NCI-H1417 treated with DMSO at 0.1 percent for 48 hours (cell line): Measurements from ENCODE around the gene BACE2.
"Not testable (repeated sequence)": the region's sequence is repeated elsewhere in the genome, so short reads cannot be mapped to it uniquely, and the experiment has no call there.

Experiments used
- DNase-seq: peaks from one replicate; lab custom pipeline; 2025; lab: John Stamatoyannopoulos, UW

Gene BACE2

DNA sequence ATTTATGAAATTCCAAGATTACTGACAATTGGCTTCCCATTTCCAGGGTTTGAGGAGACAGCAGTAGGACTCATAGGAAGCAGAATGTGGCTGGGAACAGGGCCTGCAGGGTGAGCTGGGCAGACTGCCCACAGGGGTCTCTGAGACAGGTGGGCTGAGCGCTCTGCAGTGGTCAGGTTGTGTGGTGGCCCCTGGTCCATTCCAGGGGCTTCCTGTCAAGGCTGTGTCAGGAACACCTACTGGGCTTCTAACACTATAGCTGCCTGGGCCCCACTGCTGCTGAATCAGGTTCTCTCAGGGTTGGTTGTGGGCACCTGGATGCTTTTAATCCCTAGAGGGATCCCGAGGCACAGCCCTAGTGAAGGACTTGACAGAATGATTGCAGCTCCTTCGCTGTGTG is 72.1 kb downstream of the BACE2 start:
- DNase-seq: no peak

- DNase-seq: no peak
These were observed 73.4 kb downstream of the BACE2 start for GRCh38 chr21:41241341-41241740.

DNA sequence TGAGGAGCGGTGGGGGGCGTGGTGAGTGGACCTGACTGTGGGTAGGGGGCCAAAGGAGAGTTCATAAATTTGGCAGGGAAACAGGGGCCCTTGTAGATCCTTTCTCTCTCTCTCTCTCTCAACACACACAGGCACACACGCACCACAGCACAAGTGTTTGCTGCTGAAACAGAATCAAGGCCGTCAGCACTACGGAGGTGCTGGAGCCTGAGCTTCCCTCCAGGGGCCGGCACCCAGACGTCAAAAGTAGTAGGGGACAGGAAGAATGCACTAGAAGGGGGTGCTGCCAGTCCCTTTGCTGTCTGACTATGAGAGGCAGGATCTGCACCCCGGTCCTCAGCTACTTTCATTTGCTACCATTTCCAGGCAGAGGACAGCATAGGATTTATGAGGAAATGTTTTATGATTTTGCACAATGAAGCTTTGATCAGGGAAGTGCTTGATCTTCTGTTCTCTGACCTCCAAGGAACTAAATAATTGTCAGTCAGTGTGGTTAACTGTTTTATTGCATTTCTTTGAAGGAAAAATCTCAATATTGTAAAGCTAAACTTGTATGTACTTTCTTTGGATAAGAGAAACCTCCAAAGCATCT is 74.4 kb downstream of the BACE2 start:
- no peak for DNase-seq

GRCh38 chr21:41243107-41243506 is 75.1 kb downstream of the BACE2 start:
- DNase-seq: no peak

- not testable (repeated sequence) for DNase-seq
These were observed 76.4 kb downstream of the BACE2 start for GRCh38 chr21:41244266-41244880.

GRCh38 chr21:41245509-41246135 is 77.7 kb downstream of the BACE2 start:
- DNase-seq: no peak

DNA sequence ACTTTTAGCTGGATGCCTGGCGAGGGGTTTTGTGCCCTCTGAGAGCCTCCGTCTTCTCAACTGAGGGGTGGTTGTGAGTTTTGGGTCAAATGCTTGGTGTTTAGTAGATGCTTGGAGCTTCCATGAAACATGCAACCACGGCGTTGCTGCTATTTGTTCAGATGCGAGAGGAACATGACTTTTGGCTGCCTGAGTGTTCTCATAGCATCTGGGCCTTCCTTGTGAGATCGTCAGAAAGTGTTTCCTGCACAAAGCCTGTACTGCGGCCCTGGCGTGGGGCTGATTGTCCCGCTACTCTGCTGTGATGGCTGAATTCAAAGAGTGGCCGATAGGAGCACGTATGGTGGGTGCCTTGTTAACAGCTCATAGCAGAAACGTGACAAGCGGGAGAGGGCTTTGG is 78.8 kb downstream of the BACE2 start:
- no peak for DNase-seq

- DNase-seq: no peak
These were observed 79.9 kb downstream of the BACE2 start for GRCh38 chr21:41247561-41248545.

GRCh38 chr21:41249476-41249875 is 81.5 kb downstream of the BACE2 start:
- DNase-seq: no peak

GRCh38 chr21:41250519-41250918 is 82.6 kb downstream of the BACE2 start:
- no peak for DNase-seq

GRCh38 chr21:41251961-41252642 is 84.1 kb downstream of the BACE2 start:
- DNase-seq: no peak

- DNase-seq: no peak
These were observed 86.2 kb downstream of the BACE2 start for GRCh38 chr21:41254090-41254700.

DNA sequence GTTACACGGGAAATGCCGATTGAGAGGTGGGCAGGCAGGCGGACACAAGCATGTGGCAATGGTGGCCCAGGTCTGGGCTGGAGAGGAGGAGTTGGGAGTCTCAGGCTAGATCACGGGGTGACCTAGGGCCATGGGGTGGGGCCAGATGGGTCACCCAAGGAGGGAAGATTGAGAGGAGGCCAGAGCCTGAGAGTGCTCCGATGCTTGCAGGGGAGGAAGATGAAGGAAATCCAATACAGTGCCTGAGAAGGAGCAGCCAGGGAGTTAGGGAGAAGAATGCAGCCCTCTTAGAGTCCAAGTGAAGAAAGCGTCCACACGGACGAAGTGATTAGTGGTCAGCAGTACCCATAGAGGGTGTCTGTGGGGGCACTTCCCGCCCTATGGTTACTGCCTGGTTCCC is 87.2 kb downstream of the BACE2 start:
- DNase-seq: no peak

DNA sequence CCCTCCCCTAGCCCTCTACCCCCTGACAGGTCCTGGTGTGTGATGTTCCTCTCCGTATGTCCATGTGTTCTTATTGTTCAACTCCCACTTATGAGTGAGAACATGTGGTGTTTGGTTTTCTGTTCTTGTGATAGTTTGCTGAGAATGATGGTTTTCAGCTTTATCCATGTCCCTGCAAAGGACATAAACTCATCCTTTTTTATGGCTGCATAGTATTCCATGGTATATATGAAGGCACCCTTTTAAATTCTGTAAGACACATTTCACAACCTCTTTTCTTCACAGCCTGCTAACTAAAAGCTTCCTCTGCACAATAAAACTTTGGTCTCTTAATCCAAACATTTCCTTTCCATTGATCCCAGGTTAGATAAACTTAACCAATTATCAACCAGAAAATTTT is 88.3 kb downstream of the BACE2 start:
- not testable (repeated sequence) for DNase-seq

GRCh38 chr21:41256771-41257702 is 89.1 kb downstream of the BACE2 start:
- DNase-seq: no peak

- peak; percentile 44 for DNase-seq
These were observed 90.7 kb downstream of the BACE2 start for GRCh38 chr21:41258617-41259016.

DNA sequence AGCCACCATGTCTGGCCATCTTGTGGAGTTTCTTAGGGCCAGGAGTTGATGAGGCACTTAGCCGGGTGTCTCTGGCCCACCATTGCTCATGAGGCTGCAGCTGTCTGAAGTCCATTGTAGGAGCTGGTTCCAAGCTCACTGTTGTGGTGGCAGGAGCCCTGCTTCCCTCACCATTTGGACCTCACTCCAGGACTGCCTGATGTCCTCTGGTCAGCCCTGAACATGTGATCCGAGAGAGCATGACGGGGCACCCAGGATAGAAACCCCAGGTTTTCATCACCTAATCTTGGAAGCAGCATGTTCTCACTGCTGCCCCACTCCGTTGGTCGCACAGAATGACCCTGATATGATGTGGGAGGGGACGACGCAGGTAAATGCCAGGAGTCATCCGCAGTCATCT is 92.5 kb downstream of the BACE2 start:
- DNase-seq: no peak

GRCh38 chr21:41267346-41267745 is 99.4 kb downstream of the BACE2 start:
- no peak for DNase-seq

DNA sequence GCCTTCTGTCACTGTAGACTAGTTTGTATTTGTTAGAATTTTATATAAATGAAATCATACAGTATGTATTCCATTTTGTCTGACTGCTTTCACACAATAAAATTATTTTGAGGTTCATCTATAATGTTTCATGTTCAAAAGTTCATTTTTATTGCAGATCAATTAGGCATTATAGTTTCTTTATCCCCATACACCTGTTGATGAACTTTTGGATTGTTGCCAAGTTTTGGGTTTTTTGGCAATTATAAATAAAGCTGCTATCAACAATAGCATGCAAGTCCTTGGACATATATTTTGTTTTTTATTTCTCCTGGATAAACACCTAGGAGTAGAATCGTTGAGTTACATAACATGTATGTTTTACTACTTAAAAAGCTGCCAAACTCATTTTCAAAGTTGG is 101.6 kb downstream of the BACE2 start:
- no peak for DNase-seq

DNA sequence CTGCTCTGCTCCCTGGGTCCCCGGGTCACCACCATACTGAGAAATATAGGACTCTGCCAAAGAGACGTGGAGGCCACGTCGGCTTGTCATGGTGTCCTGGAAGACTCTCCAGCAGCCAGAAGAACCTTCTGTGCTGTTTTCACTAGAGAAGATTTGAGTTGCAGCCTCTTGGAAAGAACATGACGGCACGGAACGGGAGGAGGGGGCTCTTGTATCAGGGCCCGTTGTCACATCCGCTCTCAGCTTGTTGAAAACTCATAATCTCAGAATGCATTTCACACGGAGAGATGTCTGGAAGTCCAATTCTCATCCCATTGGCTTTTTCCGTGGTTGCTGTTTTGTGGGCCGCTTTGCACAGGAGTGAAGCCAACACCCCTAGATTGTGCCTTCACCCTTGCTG is 109.2 kb downstream of the BACE2 start:
- DNase-seq: no peak
